Neural cell (in vitro differentiated cells): ENCODE results near the gene MARK4.

Experiments used
- CTCF ChIP-seq: fragments of 450-650 bp; IDR thresholded peaks from 2 replicates; pipeline ENCODE4 v1.5.1; 2014; ENCODE audit warnings: antibody characterized with exemption, mild to moderate bottlenecking, moderate library complexity; ENCODE audit not compliant: poor library complexity, severe bottlenecking
- EP300 ChIP-seq: fragments of 450-650 bp; conservative IDR thresholded peaks from 2 replicates; pipeline ENCODE4 v1.6.1; 2014; ENCODE audit warnings: antibody characterized with exemption, mild to moderate bottlenecking, moderate library complexity; ENCODE audit not compliant: poor library complexity, severe bottlenecking
- RAD21 ChIP-seq: fragments of 450-650 bp; conservative IDR thresholded peaks from 2 replicates; pipeline ENCODE4 v1.6.1; 2014; ENCODE audit warnings: antibody characterized with exemption, mild to moderate bottlenecking, moderate library complexity
- REST ChIP-seq: IDR thresholded peaks from 2 replicates; pipeline ENCODE4 v1.6.1; 2012; ENCODE audit warnings: borderline replicate concordance

GRCh38 chr19:45218426-45218825, 32.6 kb upstream of the MARK4 start:
- TF ChIP-seq RAD21 (no peak), REST (no peak), CTCF (no peak), EP300 (no peak)
